Esophagus muscularis mucosa (tissue), 4 donors: ENCODE measurements around the gene PPP1R12C.

Experiments used
- CTCF ChIP-seq, 3 experiments: fragments of 200-600 bp in 2 of 3; fragments of 450-650 bp in 1 of 3; sonication (generic) in 2 of 3; IDR thresholded peaks; one replicate each; pipeline ENCODE4 v1.5.1; 2017 to 2019; ENCODE audit warnings: antibody characterized with exemption in 3 of 3, mild to moderate bottlenecking in 2 of 3, moderate library complexity in 1 of 3
- EP300 ChIP-seq: sonication (generic); formaldehyde crosslinking; IDR thresholded peaks from one replicate; pipeline ENCODE4 v1.6.1; 2017; ENCODE audit warnings: antibody characterized with exemption
- POLR2A ChIP-seq: fragments of 450-650 bp; IDR thresholded peaks from one replicate; pipeline ENCODE4 v1.6.1; 2017; ENCODE audit warnings: antibody characterized with exemption, moderate library complexity, mild to moderate bottlenecking, low read depth

DNA sequence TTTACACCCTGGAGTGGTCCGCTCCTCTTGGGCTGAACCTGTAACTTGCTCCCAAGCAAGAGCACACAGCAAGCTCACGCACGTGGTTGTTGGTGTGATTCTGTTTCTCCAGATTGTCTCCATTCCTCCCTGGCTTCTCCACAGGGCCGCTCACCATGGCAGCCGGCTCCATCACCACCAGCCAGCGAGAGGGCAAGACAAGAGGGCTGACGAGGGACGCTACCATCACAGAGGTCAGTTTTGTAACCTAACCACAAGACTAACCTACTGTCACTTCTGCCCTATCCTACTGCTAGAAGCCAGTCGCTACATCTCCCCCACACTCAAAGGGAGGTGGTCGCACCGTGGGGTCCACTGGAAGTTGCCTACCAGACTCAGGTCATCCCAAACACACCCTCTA lies 74.7 kb downstream of the PPP1R12C start:
- TF ChIP-seq POLR2A = no peak
- no peak for TF ChIP-seq CTCF (IDR thresholded peaks at IDR 0.05)
- TF ChIP-seq EP300 = no peak
